Measurements from ENCODE around the gene SBF2. TPM values are rescaled to one million over a fixed set of nuclear protein-coding genes. Genes with fewer than 3 reads are reported as not detected.
"Not testable (repeated sequence)": the region's sequence is repeated elsewhere in the genome, so short reads cannot be mapped to it uniquely, and the experiment has no call there.

The SBF2 gene
- total RNA-seq, 2 donors from 2014 or later, result 22.8 to 23.9 TPM

- Histone ChIP-seq H3K4me3 (no peak overlapping the region), H3K27me3 (no peaks in the 10 kb centered on the region), H3K27ac (no peak overlapping the region), H3K9me3 (no peaks in the 10 kb centered on the region), H3K4me1 (peaks cover 0 to 7% of the 10 kb centered on the region in 2 donors), H3K36me3 (no peaks in the 10 kb centered on the region)
- no peak for TF ChIP-seq CTCF (IDR thresholded peaks at IDR 0.05)
- no peak for DNase-seq (ENCODE audit: low spot score)
These were observed 38.5 kb downstream of the SBF2 start for GRCh38 chr11:10255388-10256125.

GRCh38 chr11:10249448-10250131, 44.4 kb downstream of the SBF2 start:
- H3K4me3 ChIP-seq; H3K9me3 ChIP-seq; DNase-seq (ENCODE audit: low spot score): not testable (repeated sequence)

GRCh38 chr11:10247011-10247410, 47.0 kb downstream of the SBF2 start:
- no peak for TF ChIP-seq CTCF (IDR thresholded peaks at IDR 0.05)
- no peaks in the 10 kb centered on the region for H3K36me3 ChIP-seq

More at GRCh38 chr11:10249448-10250131, 44.4 kb downstream of the SBF2 start:
- not testable (repeated sequence) for H3K27me3 ChIP-seq, H3K27ac ChIP-seq, H3K4me1 ChIP-seq, H3K36me3 ChIP-seq

GRCh38 chr11:10243896-10244575, 50.0 kb downstream of the SBF2 start:
- H3K4me3 ChIP-seq, result no peak overlapping the region
- H3K9me3 ChIP-seq, result no peaks in the 10 kb centered on the region
- H3K4me1 ChIP-seq, result no peaks in the 10 kb centered on the region
- no peak for TF ChIP-seq CTCF (IDR thresholded peaks at IDR 0.05)
- no peak overlapping the region for H3K27ac ChIP-seq
- no peaks in the 10 kb centered on the region for H3K27me3 ChIP-seq
- no peaks in the 10 kb centered on the region for H3K36me3 ChIP-seq
- no peak for DNase-seq (ENCODE audit: low spot score)

More at GRCh38 chr11:10247011-10247410, 47.0 kb downstream of the SBF2 start:
- H3K4me1 ChIP-seq, result no peaks in the 10 kb centered on the region
- H3K9me3 ChIP-seq, result no peaks in the 10 kb centered on the region
- H3K27ac ChIP-seq, result no peak overlapping the region
- no peak overlapping the region for H3K4me3 ChIP-seq
- DNase-seq (ENCODE audit: low spot score), result no peak
- no peaks in the 10 kb centered on the region for H3K27me3 ChIP-seq

GRCh38 chr11:10236840-10237239, 57.2 kb downstream of the SBF2 start:
- H3K36me3 ChIP-seq, result no peaks in the 10 kb centered on the region
- no peak overlapping the region for H3K27ac ChIP-seq
- DNase-seq (ENCODE audit: low spot score), result no peak
- peaks cover 0 to 5% of the 10 kb centered on the region in 2 donors for H3K9me3 ChIP-seq
- no peaks in the 10 kb centered on the region for H3K27me3 ChIP-seq
- H3K4me1 ChIP-seq, result no peaks in the 10 kb centered on the region
- H3K4me3 ChIP-seq, result no peak overlapping the region
- TF ChIP-seq CTCF (IDR thresholded peaks at IDR 0.05), result no peak

- TF ChIP-seq CTCF (IDR thresholded peaks at IDR 0.05), result no peak
- Histone ChIP-seq H3K36me3 (no peaks in the 10 kb centered on the region), H3K9me3 (peaks cover 0 to 6% of the 10 kb centered on the region in 2 donors), H3K4me3 (no peak overlapping the region), H3K27me3 (no peaks in the 10 kb centered on the region), H3K4me1 (no peaks in the 10 kb centered on the region), H3K27ac (no peak overlapping the region)
- DNase-seq (ENCODE audit: low spot score), result no peak
These were observed 60.4 kb downstream of the SBF2 start for GRCh38 chr11:10233581-10233980.
